Prostate gland (tissue), 2 donors: ENCODE measurements around the gene PTTG1. TPM values are rescaled to one million over a fixed set of nuclear protein-coding genes. Genes with fewer than 3 reads are reported as not detected.

Source experiments
- DNase-seq: peaks from one replicate; pipeline ENCODE4 v3.0.0-alpha.2; 2019; ENCODE audit warnings: low spot score
- H3K27ac ChIP-seq, 2 donors: fragments of 200-600 bp; sonication (generic); 2 replicates each; pipeline ENCODE4 v1.5.1; 2017 to 2019
- H3K27me3 ChIP-seq: fragments of 200-600 bp; sonication (generic); replicated peaks from 2 replicates; pipeline ENCODE4 v1.5.1; 2019; ENCODE audit not compliant: insufficient read depth
- H3K36me3 ChIP-seq, 2 donors: fragments of 200-600 bp; sonication (generic); 1 replicate in 1 of 2; 2 replicates in 1 of 2; pipeline versions ENCODE4 v1.5.1 to v1.8.1; 2017 to 2019
- H3K4me1 ChIP-seq: fragments of 200-600 bp; sonication (generic); replicated peaks from 2 replicates; pipeline ENCODE4 v1.5.1; 2019
- H3K4me3 ChIP-seq, 2 donors: fragments of 200-600 bp; sonication (generic); 2 replicates each; pipeline ENCODE4 v1.5.1; 2017 to 2019
- H3K9me3 ChIP-seq: fragments of 200-600 bp; sonication (generic); 2 replicates; pipeline ENCODE4 v1.5.1; 2017
- POLR2A ChIP-seq: fragments of 450-650 bp; IDR thresholded peaks from one replicate; pipeline ENCODE4 v1.6.1; 2016; ENCODE audit warnings: antibody characterized with exemption, mild to moderate bottlenecking
- POLR2AphosphoS5 ChIP-seq: sonication (generic); formaldehyde crosslinking; IDR thresholded peaks from one replicate; pipeline ENCODE4 v1.6.1; 2017; ENCODE audit warnings: antibody characterized with exemption
- WGBS: methylation state at CpG from one replicate; pipeline ENCODE4 v1.1.5; 2018; 5-methylcytosine and 5-hydroxymethylcytosine counted together
- intact Hi-C: fragments of 100-400 bp; cut with DNase I; formaldehyde crosslinking; loops from one replicate; pipeline ENCODE4 v1.14.2; 2022
- total RNA-seq, 2 donors: library from RNA; depleted of rRNA; stranded (reverse); fragments of >200 nt; gene quantifications; one replicate each; pipeline ENCODE4 v1.1.0, GENCODE V29; 2016
- TF ChIP-seq, protein P1 (sequence below), 4 experiments: fragments of 200-600 bp in 2 of 4; fragments of 450-650 bp in 2 of 4; sonication (generic) in 2 of 4; IDR thresholded peaks; 1 replicate in 3 of 4; 2 replicates in 1 of 4; pipeline ENCODE4 v1.5.1; 2016 to 2019; ENCODE audit warnings: antibody characterized with exemption in 4 of 4, mild to moderate bottlenecking in 2 of 4, moderate library complexity in 2 of 4

PTTG1 gene
- total RNA-seq, 2 donors from 2014 or later, result 4.3 to 44.9 TPM

DNA sequence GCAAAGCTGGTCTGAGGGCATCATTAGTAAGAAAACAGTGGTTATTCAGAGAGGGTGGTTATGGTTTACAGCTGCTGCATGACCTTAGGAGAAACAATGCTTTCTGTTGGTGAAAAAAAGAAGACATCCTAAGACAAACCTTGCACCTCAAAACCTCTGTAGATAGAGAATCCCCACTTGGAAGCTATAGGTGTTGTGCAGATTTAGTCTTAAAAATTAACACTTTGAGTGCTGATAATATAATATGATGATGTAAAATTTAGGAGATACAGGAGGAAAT is 1.4 kb upstream of the PTTG1 start:
- Histone ChIP-seq H3K4me3 (no peak overlapping the region), H3K4me1 (peaks cover 2% of the 10 kb centered on the region), H3K36me3 (no peaks in the 10 kb centered on the region), H3K27ac (no peak overlapping the region), H3K27me3 (no peaks in the 10 kb centered on the region), H3K9me3 (no peaks in the 10 kb centered on the region)
- no peak for DNase-seq
- TF ChIP-seq, protein P1, sequence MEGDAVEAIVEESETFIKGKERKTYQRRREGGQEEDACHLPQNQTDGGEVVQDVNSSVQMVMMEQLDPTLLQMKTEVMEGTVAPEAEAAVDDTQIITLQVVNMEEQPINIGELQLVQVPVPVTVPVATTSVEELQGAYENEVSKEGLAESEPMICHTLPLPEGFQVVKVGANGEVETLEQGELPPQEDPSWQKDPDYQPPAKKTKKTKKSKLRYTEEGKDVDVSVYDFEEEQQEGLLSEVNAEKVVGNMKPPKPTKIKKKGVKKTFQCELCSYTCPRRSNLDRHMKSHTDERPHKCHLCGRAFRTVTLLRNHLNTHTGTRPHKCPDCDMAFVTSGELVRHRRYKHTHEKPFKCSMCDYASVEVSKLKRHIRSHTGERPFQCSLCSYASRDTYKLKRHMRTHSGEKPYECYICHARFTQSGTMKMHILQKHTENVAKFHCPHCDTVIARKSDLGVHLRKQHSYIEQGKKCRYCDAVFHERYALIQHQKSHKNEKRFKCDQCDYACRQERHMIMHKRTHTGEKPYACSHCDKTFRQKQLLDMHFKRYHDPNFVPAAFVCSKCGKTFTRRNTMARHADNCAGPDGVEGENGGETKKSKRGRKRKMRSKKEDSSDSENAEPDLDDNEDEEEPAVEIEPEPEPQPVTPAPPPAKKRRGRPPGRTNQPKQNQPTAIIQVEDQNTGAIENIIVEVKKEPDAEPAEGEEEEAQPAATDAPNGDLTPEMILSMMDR (IDR thresholded peaks at IDR 0.05), result no peak
- no peak for TF ChIP-seq POLR2A
- TF ChIP-seq POLR2AphosphoS5, result no peak
- intact Hi-C loops, result no loop called here

DNA sequence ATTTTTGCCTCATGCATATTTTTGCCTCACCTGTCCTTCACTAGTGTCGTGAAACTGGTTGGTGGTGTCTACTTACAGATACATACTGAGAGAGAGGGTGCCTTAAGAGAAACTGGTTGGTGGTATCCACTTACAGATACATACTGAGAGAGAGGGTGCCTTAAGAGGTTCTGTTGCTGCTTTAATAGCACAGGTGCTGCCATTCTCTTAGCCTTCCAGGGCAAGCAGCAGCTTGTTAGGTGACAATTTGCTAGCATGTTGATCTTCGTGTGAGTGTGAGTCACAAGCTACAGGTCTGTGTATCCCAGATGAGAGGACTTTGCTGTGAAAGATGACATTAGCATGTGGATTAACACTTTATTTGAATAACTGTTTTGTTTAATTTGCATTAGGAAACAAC is 1.4 kb downstream of the PTTG1 start:
- TF ChIP-seq POLR2AphosphoS5 (peak; percentile 51), POLR2A (no peak)
- TF ChIP-seq, protein P1 (IDR thresholded peaks at IDR 0.05), result no peak
- Histone ChIP-seq H3K4me1 (no peaks in the 10 kb centered on the region), H3K9me3 (no peaks in the 10 kb centered on the region), H3K4me3 (no peak overlapping the region), H3K27ac (peak overlapping the region in 1 of 2 donors; percentile 71), H3K36me3 (no peaks in the 10 kb centered on the region), H3K27me3 (no peaks in the 10 kb centered on the region)
- peak; percentile 59 for DNase-seq
- WGBS, result 22% methylated on average over 2 of the region's 2 CpGs
- intact Hi-C loops, result no loop called here

DNA sequence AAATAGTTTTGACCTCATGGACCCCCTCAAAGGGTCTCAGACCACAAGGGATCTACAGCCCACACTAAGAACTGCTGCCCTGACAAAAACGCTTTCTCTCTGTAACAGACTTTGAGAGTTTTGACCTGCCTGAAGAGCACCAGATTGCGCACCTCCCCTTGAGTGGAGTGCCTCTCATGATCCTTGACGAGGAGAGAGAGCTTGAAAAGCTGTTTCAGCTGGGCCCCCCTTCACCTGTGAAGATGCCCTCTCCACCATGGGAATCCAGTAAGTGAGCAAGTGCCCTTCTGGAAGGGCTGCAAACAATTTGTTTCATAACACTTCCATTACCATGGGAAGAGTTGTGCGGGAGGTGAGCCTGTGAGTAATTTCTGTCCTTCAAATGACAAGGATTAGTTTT is 6.0 kb downstream of the PTTG1 start:
- no peaks in the 10 kb centered on the region for H3K27me3 ChIP-seq
- no peaks in the 10 kb centered on the region for H3K9me3 ChIP-seq
- no peaks in the 10 kb centered on the region for H3K36me3 ChIP-seq
- no peak for DNase-seq
- 94% methylated on average over 4 of the region's 4 CpGs for WGBS
- no peak overlapping the region for H3K27ac ChIP-seq
- H3K4me3 ChIP-seq, result no peak overlapping the region
- intact Hi-C loops, result no loop called here
- no peaks in the 10 kb centered on the region for H3K4me1 ChIP-seq
- TF ChIP-seq POLR2A, result no peak
- TF ChIP-seq, protein P1 (IDR thresholded peaks at IDR 0.05), result no peak
- TF ChIP-seq POLR2AphosphoS5, result no peak

DNA sequence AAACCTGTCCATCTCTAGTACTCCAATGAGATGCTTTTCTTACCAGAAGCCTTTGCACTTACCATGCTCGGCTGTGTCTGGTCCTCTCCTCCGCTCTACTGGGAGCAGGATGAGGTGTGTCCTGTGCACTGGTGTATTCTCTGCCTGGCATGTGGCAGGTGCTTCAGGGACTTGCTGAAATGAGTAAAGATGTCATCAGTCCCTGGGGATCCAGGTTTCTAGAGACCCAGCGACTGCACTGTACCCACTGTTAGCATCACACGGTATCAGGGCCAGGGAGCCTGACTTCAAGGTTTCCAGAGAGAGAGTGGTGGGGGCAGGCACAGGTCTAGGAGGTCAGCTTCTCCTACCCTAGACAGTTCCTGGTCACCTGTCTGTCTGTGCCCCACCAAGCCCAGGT is 10.5 kb downstream of the PTTG1 start:
- WGBS, result 93% methylated on average over 4 of the region's 4 CpGs
- H3K27ac ChIP-seq, result no peak overlapping the region
- TF ChIP-seq, protein P1 (IDR thresholded peaks at IDR 0.05), result no peak
- TF ChIP-seq POLR2A (no peak), POLR2AphosphoS5 (no peak)
- no peak for DNase-seq
- H3K4me1 ChIP-seq, result no peaks in the 10 kb centered on the region
- no peak overlapping the region for H3K4me3 ChIP-seq
- H3K9me3 ChIP-seq, result no peaks in the 10 kb centered on the region
- peaks cover 4% of the 10 kb centered on the region for H3K27me3 ChIP-seq
- intact Hi-C loops, result no loop called here
- H3K36me3 ChIP-seq, result no peaks in the 10 kb centered on the region

DNA sequence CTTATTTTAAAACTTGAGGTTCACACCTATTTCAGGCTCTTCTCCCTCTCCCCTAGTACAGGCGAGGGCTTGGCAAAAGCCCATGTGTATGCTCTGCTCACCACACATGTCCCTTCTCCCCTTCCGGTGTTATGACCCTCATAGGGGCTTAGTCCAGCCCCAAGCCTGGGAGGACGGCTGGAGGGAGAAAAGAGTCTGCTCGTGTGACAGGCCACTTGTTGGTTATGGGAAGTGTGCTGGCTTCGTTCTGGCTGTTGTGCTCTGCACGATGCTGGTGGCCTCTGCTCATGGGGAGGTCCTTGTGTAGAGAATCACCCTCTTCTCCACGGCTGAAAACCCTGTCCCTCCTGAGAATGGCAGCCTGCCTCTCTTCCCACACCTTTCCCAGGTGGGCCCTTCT is 11.1 kb downstream of the PTTG1 start:
- H3K27me3 ChIP-seq, result peaks cover 4% of the 10 kb centered on the region
- TF ChIP-seq POLR2AphosphoS5 (no peak), POLR2A (no peak)
- TF ChIP-seq, protein P1 (IDR thresholded peaks at IDR 0.05), result no peak
- H3K36me3 ChIP-seq, result no peaks in the 10 kb centered on the region
- H3K9me3 ChIP-seq, result no peaks in the 10 kb centered on the region
- H3K4me3 ChIP-seq, result no peak overlapping the region
- H3K27ac ChIP-seq, result no peak overlapping the region
- no peaks in the 10 kb centered on the region for H3K4me1 ChIP-seq
- 93% methylated on average over 7 of the region's 7 CpGs for WGBS
- intact Hi-C loops, result no loop called here
- no peak for DNase-seq
